HG03439 (cell line): ENCODE data around the gene PPP6R2.

Experiments used
- ATAC-seq: cut with Tn5 transposase; IDR thresholded peaks from one replicate; pipeline ENCODE4 v1.9.1; 2021; ENCODE audit warnings: mild to moderate bottlenecking, moderate library complexity; ENCODE audit not compliant: unreplicated experiment

Gene PPP6R2

DNA sequence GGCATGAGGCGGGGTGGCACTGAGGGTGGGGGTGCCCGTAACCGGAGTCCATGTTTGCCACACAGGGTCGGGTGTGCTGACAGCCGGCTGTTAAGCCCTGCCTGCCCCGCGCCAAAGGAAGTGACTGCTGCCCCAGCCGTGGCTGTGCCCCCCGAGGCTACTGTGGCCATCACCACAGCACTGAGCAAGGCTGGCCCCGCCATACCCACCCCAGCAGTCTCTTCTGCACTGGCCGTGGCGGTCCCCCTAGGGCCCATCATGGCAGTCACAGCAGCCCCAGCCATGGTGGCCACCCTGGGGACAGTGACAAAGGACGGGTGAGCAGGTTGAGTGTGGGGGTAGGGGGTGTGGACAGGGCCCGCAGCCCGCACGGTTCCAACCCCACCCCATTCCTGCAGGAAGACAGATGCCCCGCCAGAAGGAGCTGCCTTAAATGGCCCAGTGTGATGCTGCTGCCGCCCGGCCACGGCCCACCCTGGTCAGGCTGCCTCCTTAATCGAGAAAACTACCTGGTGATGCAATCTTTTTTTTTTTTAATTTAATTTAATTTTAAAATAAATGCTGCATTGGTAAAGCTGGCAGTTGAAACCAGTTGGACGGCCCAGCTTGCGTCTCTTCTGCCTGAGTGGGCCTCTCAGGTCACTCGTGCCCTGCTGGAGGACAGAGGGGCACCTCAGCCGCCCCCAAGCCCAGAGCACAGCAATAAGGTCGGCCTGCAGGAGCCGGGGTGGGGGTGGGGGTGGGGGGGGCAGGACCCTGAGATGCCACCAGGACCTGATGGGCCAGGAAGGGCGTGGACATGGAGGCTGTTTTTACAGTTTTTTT, 100.9 kb downstream of the PPP6R2 start:
- no peak for ATAC-seq

DNA sequence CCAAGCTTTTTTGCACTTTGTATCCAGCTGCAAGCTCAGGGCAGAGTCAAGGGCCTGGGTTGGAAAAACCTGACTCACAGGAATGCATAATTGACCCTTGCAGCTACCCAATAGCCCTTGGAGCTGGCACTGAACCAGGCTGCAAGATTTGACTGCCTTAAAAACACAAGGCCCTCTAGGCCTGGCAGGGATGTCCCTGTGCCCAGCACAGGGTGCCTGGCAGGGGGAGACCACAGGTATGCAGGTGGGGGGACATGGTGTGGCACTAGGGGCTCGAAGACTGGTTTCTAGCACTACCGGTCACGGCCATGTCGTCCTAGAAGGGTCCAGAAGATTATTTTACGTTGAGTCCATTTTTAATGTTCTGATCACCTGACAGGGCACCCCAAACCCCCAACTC, 101.5 kb downstream of the PPP6R2 start:
- ATAC-seq = no peak

DNA sequence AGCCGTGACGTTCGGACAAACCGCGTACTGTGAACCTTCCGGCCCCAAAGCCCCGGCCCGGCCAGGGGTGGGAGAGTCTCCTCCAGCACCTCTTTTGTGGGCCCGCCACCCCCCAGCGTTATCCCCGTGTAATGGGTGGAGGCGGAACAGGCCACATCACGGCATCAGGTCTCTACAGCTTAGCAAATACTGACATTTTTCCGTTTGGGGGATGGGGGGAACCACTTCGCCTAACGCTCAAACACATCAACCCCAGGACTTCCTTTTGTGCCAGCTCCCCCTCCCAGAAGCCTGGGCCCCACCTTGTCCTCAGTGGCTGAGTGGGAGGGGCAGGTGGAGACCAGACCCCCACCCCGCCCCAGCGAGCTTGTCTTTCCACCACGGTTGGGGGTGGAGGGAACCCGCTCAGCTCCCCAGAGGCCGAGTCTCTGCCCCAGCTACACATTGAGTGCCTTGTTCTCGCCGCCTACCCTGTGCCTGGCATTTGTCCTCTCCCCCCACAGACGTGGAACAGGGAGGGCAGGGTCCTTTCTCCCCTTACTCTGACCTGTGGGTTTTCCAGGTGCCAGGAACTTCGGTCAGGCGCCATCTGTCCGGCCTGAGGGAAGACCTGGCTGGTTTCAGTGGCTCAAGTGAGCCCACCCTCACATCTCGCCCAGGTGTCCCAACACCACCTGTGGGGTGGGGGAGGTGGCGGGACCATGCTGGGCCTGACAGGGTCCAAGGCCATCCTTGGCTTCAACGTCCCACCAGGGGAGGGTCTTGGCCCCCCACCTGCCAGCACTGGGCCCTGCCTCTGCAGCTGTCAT, 102.1 kb downstream of the PPP6R2 start:
- no peak for ATAC-seq

DNA sequence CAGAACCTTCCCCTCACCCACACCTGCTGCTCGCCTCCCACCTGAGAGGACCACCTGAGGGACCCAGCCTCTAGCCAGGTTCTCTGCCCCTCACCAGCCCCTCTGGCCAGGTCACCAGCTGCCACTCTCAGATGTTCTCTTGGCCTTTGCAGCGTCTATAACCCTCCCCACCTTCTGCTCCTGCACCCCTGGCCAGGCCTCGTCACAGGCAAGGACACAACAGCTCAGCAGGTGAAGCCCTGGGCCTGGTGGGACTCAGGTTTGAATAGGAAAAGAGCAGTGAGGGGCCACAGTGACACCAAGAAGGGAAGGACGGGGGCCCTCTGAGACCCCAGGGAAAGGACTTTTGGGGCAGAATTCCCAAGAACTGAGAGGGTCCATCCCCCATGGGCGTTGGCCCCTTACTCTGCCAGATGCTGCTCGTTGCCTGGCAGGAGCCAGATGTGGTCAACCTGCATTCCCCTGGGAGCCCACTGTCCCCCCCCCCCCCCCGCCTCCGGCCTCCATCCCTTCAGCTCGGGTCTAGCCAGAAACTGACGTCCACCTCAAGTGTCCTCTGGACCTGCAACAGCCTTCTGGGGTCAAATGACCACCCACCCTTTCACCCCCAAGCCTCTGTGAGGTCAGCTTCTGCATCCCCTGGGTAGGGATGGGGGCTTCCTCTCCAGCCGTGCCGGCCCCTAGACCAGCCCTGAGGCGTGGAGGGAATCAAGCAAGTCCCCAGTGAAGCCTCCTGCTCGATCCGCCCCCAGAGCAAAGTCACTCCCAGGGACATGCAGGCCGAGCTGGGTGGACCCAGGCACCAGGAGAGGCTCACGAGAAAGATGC, 103.0 kb downstream of the PPP6R2 start:
- ATAC-seq = no peak

DNA sequence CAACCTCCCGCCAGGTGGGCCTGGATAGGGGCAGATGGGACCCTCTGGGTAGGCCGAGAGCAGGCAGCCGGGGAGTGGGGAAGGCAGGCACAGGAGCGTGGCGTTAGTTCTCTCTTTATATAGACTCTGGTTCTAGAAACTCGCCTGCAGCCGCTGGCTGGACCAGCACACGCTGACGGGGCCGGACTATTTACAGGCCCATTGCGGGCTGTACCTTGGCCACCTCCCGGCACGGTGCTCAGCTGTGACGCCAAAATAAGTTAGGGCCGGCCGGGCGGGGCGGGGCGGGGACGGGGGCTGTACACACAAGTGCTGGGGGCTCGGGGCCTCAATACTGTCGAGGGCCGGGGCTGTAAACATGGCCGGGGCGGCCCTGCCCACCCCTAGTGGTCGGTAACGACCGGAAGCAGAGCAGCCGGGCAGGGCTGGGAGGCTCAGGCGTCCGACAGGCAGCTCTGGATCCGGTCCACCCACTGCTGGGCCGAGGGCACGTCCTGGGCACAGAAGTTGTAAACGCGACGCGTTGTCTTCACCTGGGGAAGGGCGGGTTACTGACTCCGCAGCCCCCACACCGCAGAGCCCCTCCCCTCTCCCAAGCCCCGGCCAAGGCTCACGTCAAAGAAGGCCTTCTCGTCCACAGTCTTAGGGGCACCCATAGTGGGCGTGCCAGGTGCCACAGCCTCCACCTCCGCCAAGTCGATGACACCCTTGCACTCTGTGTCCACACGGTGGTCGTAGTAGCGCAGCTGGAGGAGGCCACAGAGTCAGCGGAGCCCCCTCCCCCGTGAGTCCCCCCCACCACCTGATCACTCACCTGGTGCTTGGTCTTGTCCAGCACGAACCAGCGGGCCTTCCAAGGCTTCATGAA, 103.8 kb downstream of the PPP6R2 start:
- ATAC-seq = no peak

DNA sequence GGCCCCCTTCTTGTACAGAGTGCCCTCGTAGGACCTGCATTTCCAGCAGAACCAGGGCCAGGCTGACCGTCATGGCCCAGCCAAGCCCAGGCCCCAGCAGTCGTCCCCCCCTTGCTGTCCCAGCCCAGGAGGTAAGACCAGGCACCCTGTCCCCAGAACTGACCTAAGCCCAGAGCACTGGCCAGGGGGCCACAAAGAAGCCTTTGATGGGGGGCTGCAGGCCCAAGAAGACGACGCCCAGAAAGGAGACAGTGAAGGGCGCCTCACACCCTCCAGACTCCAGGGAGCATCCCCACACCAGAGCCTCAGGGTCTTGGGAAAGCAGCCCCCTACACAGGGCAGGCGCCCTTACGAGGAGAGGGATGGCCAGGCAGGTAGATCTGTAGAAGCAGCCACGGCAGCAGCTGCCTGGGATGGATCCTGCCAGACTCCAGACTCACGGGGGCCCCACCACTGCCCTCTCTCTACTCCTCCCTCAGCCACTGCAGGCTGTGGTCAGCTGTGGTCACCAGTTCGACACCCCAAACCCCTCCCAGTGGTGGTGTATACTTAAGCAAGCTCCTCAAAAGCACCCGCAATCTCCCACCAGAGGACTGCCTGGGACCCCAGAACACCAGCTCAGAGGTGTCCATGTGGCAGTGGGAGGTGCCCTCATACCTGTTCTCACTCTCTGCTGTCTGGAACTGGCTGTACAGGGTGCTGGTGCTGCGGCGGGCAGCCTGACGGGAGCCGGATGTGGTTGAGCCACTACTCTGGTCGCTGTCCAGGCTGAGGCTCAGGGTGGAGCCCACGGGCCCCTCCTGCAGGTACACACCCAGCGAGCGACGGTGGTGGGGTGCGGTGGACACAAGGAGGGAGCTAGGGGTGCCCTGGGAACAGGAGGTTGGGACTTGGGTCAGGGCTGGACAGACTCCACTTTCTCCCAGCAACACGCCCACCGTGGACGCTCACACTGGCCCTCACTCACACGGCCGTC, 104.7 kb downstream of the PPP6R2 start:
- ATAC-seq = no peak

DNA sequence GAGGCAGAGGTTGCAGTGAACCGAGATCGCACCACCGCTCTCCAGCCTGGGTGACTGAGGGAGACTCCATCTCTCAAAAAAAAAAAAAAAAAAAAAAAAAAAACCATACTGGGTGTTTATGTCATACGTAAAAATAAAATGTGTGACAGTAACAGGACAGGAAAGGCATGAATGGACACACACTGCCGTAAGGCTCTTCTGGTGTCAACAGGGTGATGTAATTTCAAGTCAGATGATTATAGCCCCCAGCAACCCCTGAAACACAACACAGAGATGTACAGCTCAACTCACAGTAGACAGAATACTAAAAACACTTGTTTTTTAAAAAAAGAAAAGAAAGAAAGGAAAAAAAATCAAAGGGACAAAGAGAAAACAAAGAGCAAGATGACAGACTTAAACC, 109.5 kb downstream of the PPP6R2 start:
- no peak for ATAC-seq

DNA sequence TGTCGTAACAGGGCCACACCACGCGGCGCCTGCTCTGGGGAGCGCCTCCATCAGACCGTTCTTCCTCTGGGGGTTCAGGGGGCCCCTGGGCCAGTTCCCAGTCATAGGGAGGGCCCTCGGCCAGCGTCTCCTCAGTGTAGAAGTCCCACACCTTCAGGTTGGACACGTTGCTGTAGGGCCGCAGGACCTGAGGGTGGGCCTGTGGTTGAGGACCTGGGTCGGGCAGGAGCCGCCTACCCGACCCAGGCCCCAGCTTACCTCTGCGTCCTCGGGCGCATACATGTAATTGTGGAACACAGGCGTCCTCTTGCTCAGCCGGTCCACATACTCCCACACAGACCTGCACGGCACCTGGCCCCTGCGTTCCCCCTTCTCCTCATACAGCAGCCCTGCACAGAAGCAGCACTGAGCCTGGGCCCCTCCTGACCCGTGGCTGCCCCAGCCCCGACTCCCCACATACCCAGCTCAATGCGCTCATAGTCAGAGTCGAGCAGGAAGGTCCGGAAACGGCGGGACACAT, 111.5 kb downstream of the PPP6R2 start:
- ATAC-seq = no peak

DNA sequence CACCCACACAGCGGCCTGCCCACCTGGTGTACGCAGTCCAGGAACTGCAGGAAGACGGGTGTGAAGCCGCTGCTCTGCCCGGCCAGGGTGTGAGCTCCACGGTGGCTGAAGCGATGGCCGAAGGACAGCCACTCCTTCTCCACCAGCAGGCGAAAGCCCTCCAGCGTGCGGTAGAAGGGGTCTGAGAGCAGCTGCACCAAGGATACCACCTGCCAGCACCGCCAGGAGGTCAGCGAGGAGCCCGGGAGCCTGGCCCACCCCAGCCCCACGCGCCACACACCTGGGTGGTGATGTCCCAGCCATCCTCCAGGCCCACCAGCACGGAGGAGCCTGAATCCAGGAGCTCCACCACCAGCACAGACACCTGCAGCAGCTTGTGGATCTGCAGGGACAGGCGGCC, 112.1 kb downstream of the PPP6R2 start:
- no peak for ATAC-seq

DNA sequence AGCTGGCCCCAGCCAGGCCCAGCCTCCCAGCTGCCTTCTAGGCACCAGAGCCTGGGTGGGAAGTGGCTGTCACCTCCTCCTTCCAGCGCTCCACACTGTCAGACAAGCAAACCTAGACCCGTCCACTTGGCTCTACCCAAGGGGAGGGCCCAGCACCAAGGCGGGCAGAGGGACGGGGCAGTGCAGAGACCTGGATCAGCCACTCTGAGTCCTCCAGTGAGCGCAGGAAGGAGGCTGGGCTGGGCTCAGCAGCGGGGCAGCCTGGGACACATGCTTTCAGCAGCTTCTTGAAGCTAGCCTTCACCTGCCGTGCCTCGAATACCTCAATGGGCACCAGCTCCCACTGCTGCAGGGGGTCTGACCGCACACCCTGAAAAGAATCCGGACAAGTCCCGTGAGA, 112.9 kb downstream of the PPP6R2 start:
- ATAC-seq = no peak

DNA sequence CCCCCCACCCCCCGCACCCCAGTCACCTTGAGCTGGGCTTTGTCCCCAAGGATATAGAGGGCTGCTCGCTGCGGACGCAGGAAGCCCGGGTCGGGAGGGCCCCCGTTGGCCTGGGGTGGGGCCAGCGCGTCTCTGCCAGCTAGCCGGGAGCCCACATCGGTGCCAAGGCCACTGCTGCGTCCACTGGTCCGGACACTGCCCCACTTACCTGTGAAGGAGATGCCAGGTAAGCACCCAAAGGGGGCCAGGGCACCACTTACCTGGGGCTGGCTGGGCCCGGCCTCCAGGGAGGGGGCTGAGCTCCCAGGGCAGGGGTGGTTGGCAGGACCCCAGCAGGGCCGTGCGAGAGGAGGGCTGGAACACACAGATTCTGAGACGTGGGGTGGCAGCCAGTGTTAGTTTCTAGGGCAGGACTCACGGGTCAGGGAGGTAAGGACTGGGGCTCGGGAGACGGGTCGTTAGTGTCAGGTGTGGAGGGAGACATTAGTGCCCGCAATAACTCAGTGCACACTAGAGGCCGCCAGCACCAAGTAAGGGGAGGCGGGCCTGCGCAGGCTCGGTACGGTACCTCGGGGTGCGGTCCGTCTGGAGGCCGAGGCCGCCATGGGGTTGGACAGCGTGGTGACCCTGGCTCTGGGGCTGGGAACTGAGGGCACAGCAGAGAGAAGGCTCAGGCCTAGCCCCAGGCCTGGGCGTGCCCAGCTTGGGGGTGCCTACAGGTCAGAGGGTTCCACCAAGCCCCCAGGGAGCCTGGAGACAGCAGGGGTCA, 113.5 kb downstream of the PPP6R2 start:
- no peak for ATAC-seq

DNA sequence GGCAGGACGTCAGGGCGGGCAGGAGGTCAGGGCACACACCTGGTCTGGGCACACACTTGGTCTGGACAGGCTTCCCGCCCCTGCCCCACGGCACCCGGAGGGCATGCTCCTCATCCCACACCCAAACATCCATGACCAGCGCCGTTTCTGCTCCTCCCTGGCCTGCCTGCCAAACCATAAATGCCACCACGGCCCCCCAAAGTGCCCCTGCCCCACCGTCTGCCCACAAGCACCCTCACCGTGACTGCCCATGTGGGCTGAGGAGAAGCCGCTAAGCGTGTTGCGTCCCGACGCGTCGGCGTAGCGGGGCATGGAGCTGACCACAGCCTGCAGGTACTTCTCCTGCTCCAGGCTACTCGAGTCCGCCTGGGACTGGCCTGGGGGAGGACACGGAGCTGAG, 115.9 kb downstream of the PPP6R2 start:
- no peak for ATAC-seq

DNA sequence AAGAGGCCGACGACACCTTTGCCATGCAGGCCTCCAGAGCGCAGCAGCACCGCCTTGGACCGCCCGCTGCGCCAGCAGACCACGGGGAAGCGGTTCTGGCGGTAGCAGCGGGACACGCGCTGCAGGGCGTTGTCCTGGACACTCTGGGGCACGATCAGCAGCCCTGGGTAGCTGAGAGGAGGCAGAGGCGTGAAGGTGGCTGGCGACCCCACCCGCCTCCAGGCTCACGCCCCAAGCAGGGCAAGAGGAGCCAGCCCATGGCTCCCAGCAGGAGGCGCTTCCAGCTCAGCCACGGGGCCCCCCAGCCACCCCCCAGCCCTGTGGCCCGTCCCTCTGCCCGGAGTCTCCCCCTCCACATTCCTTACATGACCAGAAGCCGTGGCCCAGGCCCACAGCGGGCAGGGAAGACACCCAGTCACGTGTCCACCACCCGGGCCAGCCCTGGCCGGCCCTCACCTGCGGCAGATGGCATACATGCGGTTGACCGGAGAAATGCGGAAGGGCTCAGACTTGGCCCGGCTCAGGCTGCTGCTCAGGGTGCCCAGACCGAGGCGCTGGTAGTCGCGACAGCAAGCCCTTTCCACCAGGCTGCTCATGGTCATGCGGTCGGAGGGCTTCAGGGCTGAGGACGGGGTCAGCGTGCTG, 116.5 kb downstream of the PPP6R2 start:
- ATAC-seq = no peak

DNA sequence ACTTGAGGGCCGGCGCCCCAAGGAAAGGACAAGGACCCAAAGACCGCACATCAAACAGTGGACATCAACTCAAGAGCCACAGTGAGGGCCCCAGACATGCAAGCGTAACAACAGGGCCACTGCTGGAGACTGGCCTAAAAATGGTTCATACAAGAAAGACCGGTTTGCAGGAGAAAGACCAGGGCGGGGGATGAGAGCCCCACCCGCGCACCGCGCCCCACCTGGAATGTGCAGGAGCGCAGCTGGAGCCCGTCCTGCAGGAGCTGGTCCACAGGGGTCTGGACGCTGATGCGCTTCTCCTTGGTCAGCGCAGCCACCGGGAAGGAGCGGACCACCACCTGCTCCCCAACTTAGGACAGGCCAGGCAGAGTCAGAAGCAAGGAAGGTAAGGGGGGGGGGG, 117.8 kb downstream of the PPP6R2 start:
- ATAC-seq = no peak

DNA sequence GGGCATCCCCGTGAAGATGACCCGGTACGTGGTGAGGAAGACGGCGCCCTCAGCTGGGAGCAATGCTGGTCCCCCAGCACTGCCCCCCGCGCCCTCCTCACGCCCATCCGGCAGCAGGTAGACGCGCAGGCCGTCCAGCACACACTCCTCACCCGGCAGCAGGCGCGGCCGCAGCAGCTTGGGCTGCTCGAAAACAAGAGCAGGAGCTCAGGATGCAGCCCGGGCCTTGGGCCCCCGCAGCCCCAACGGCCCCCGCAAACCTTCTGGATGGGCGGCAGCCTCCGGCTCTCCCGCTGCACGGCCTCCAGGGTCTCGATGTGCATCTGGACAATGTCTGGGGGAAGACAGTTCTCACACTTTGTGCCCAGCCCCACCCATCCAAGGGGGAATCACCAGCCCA, 118.4 kb downstream of the PPP6R2 start:
- ATAC-seq = no peak

DNA sequence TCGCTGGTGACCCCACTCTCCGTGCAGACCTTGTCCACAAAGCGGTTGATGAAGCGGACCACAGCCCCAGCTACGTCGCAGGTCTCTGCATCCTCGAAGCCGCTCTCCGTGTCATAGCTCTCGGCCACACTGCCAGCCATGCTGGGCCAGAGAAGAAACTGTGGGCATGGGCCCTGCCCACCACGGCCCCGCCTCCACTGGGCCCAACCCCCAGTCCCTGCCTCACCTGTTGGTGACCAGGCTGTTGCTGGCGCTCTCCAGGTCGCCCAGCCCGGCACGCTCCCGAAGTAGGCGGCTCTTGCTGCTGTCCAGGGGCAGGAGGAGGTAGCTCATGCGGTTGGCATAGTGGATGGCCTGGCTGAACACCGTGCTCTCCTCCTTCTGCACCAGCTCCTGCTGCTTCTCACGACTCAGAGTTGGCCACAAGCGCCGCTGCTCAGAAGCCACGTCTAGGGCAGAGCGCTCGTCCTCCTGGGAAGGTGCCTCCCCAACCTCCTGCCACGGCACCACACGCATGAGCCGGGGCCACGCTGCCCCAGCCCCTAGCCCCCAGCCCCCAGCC, 118.9 kb downstream of the PPP6R2 start:
- ATAC-seq = no peak

DNA sequence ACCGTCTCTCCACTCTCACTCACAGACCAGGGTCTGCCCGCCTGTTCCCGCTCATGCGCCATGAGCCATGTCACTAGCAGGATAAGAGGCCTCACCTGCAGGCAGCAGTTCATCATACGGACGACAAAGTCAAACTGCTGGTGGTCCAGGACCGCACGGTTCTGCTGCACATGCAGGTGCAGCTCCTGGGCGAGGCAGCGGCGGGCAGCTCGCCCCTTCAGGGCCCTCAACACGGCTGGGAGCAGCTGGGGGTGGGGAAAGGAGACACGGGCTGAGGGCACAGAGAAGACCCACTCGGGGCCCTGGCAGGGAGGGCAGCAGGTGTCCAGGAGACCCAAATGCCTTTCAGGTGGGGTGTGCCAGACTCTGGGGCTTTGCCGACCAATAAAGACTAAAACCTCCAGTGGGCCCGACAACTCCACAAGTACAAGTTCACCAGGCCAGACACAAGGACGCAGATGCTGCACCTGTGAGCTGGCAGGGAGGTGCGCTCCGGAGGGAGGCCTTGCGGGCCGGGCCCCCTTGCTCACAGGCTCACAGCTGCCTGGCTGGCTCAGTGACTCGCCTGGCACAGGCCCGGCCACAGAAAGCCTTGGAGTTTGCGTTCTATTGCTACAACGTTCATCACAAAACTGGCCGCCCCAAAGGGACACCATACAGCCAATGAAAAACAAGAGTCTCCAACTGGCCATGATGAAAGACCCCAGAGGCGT, 120.2 kb downstream of the PPP6R2 start:
- no peak for ATAC-seq
